AG09319 (cell line): ENCODE data around the gene SLC41A3.
"Not testable (repeated sequence)": the region's sequence is repeated elsewhere in the genome, so short reads cannot be mapped to it uniquely, and the experiment has no call there.

Experiments
- DNase-seq: peaks from one replicate; pipeline ENCODE4 v3.0.0-alpha.2; 2010; ENCODE audit warnings: low read depth; ENCODE audit errors: extremely low read depth
- CTCF ChIP-seq: IDR thresholded peaks from 2 replicates; pipeline ENCODE4 v1.5.1; 2011; ENCODE audit warnings: low read depth, mild to moderate bottlenecking, inconsistent platforms, low read length, moderate library complexity

The SLC41A3 gene

GRCh38 chr3:126049289-126050049, 34.5 kb downstream of the SLC41A3 start:
- DNase-seq: no peak
- TF ChIP-seq CTCF: no peak

GRCh38 chr3:126040386-126040785, 43.5 kb downstream of the SLC41A3 start:
- no peak for DNase-seq
- no peak for TF ChIP-seq CTCF

- no peak for TF ChIP-seq CTCF
- no peak for DNase-seq
Observed at GRCh38 chr3:126039870-126040269, 44.1 kb downstream of the SLC41A3 start.

GRCh38 chr3:126038791-126039190, 45.1 kb downstream of the SLC41A3 start:
- not testable (repeated sequence) for DNase-seq

GRCh38 chr3:126036056-126036549, 47.8 kb downstream of the SLC41A3 start:
- TF ChIP-seq CTCF: no peak
- no peak for DNase-seq

GRCh38 chr3:126035362-126036050, 48.4 kb downstream of the SLC41A3 start:
- no peak for DNase-seq
- no peak for TF ChIP-seq CTCF

GRCh38 chr3:126034481-126035361, 49.2 kb downstream of the SLC41A3 start:
- no peak for DNase-seq
- no peak for TF ChIP-seq CTCF
